Superior temporal gyrus (tissue), 1 donor: ENCODE results near the gene NUDT19.
"Not testable (repeated sequence)": the region's sequence is repeated elsewhere in the genome, so short reads cannot be mapped to it uniquely, and the experiment has no call there.

Experiments used
- DNase-seq: peaks from one replicate; pipeline ENCODE4 v3.0.0-alpha.2; 2016; ENCODE audit errors: extremely low spot score

Gene NUDT19

GRCh38 chr19:32674931-32675719 is 16.5 kb upstream of the NUDT19 start, which contains the start of gene ANKRD27:
TSS of gene ANKRD27 (minus strand) at chr19:32675180. CDS start at chr19:32659015, 16,165 bp downstream.
- DNase-seq, result peak; percentile 99

GRCh38 chr19:32675720-32676185 is 15.9 kb upstream of the NUDT19 start, which contains the start of gene RGS9BP:
TSS of gene RGS9BP (plus strand) at chr19:32675848. CDS start at chr19:32676264, 416 bp downstream.
- DNase-seq, result peak; percentile 71

GRCh38 chr19:32676186-32676894 is 15.3 kb upstream of the NUDT19 start:
- no peak for DNase-seq

- DNase-seq, result no peak
Measured at GRCh38 chr19:32676895-32677359, 14.7 kb upstream of the NUDT19 start.

DNA sequence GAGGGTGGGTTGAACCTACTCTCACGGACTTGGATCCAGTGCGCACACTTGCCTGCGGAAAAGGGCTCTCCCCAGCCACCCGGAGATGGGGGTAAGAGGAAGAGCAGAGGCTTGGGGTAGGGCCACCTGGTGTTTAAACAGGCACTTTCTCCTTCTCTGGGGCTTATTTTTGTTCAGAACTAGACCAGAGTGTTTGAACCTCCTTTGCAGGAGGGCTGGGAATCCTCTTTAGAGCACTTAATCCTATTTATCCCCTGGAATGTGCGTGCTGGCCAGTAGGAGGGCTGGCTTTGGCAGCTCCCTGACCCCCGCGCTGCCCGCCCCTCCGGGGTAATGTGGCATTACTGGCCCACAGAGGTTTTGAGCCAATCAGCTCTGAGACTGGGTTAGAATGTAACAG is 14.0 kb upstream of the NUDT19 start:
- DNase-seq, result no peak

- DNase-seq, result no peak
Measured at GRCh38 chr19:32680986-32681385, 10.6 kb upstream of the NUDT19 start.

DNA sequence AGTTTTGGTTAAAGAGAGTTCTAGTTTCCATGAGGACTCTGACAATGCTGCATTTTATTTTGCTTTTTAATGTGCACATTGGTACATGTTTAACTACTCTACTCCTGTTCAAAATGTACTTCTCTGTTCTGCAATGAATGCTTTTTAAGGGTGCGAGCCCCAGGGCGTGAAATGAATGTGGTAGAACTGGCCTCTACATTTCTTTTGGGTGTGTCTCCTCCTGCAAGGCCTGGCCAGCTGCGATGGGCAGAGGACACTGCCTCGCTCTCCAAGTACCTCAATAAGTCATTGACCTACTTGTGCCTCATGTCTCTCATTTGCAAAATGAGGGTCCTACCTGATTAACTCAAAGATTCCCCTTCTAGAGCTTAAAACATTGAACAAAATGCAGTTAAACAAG is 9.3 kb upstream of the NUDT19 start:
- DNase-seq, result no peak

DNA sequence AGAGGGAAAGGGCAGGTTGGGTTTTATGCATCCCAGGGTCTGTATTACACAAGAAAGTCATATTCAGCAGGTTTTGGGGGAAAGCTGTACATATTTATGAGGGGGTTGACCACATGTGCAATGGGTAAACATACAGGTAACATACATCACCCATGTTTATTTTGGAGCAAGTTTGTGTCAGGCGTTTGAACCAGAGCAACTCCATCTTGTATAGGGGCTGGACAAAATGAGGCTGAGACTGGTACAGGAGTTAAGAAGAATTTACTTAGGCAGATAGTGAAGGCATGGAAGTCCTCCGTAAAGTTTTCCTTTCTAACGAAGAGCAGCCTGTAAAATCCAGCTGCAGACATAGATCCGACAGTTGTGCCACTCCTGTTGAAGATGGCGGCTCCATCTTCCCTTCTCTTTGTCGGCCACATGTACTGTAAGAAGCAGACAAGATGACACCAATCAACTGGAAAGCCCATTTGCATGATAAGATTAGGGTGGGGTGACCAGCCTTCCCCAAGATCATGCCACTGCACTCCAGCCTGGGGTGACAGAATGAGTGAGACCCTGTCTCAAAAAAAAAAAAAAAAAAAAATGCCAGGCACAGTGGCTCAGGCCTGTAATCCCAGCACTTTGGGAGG is 4.7 kb upstream of the NUDT19 start:
- DNase-seq, result no peak

DNA sequence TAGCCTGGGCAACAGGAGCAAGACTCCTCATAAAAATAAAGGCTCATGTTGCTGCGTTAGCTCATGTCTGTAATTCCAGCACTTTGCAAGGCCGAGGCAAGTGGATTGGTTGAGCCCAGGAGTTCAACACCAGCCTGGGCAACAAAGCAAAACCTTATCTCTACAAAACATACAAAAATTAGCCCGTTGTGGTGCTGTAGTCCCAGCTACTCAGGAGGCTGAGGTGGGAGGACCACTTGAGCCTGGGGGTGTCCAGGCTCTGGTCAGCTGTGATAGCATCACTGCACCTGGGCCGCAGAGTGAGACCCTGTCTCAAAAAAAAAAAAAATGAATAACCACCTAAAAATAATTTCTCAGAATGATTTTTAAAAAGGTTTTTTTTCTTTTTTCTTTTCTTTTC is 3.9 kb upstream of the NUDT19 start:
- no peak for DNase-seq

- DNase-seq, result no peak
Measured at GRCh38 chr19:32688311-32688710, 3.3 kb upstream of the NUDT19 start.

- peak; percentile 56 for DNase-seq
Measured at GRCh38 chr19:32691952-32692726, 518 bp downstream of the NUDT19 start.

GRCh38 chr19:32692727-32693061 is 1.1 kb downstream of the NUDT19 start:
- no peak for DNase-seq

- DNase-seq, result not testable (repeated sequence)
Measured at GRCh38 chr19:32693151-32694108, 1.8 kb downstream of the NUDT19 start.

GRCh38 chr19:32694316-32694715 is 2.7 kb downstream of the NUDT19 start:
- not testable (repeated sequence) for DNase-seq

DNA sequence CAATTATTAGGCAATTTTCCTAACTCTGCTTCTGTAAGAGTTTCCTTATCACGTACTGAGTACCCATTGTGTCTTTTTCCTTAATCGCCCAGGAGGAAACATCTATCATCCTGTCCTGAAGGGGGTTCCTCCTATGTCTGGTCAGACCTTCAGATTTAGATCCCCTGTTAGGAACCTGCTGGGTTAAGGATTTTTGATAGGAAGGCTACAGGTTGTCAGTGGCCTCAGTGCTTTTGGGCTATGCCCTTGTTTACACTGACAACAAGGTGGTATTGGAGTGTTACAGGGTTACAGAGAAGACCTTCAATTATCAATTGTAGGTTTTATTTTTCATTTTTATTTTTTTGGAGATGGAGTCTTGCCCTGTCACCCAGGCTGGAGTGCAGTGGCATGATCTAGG is 3.2 kb downstream of the NUDT19 start:
- not testable (repeated sequence) for DNase-seq

DNA sequence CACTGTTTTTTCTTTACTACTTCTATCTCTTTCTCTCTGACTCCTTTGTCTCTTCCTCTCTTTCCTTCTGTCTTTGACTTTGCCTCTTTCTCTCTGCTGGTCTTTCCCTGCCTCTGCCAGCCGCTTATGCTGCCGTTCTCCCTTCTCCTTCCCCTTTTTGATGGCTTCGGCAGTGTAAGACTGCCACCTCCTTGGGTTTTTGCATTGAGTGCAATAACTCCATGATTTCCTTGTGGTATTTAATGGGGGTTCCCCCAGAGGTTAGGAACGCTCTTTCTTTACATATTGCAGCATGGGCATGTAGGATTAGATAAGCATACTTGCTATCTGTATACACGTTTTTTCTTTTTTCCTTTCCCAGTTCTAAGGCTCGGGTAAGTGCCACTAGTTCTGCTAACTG is 3.9 kb downstream of the NUDT19 start:
- not testable (repeated sequence) for DNase-seq

DNA sequence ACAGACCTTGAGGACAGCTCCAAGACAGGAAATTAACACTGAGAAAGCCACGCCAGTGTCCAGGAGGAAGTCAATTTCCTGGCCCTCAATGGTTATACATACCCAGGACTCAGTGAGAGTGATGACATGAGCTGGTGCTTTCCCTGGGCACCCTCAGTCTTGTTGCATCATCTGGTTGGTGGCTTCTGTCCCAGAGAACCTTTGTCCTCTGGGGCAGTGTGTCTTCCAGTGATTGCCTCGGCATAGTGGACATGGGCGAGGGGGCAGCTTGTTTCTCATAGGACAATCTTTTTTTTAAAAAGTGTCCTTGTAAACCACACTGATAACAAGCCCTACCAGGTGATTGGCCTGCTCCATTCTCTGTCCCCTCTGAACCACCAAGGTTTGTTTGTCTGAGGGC is 5.2 kb downstream of the NUDT19 start:
- not testable (repeated sequence) for DNase-seq

- DNase-seq, result not testable (repeated sequence)
Measured at GRCh38 chr19:32700129-32700528, 8.5 kb downstream of the NUDT19 start.

GRCh38 chr19:32702010-32702409 is 10.4 kb downstream of the NUDT19 start:
- no peak for DNase-seq

DNA sequence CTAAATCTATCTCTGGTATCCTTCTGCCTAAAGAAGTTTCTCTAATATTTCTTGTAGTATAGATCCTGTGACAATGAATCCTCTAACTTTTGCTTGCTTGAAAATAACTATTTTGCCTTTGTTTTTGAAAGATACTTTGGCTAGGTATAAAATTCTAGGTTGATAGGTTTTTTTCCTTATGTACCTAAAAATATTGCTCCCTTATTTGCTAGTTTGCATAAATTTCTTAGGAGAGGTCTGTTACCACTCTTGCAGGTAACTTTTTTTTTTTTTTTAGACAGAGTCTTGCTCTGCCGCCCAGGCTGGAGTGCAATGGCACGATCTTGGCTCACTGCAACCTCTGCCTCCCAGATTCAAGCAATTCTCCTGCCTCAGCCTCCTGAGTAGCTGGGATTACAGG is 12.4 kb downstream of the NUDT19 start:
- not testable (repeated sequence) for DNase-seq
